ENCODE results near the gene GAL3ST2.
"Not testable (repeated sequence)": the region's sequence is repeated elsewhere in the genome, so short reads cannot be mapped to it uniquely, and the experiment has no call there.

The GAL3ST2 gene

DNA sequence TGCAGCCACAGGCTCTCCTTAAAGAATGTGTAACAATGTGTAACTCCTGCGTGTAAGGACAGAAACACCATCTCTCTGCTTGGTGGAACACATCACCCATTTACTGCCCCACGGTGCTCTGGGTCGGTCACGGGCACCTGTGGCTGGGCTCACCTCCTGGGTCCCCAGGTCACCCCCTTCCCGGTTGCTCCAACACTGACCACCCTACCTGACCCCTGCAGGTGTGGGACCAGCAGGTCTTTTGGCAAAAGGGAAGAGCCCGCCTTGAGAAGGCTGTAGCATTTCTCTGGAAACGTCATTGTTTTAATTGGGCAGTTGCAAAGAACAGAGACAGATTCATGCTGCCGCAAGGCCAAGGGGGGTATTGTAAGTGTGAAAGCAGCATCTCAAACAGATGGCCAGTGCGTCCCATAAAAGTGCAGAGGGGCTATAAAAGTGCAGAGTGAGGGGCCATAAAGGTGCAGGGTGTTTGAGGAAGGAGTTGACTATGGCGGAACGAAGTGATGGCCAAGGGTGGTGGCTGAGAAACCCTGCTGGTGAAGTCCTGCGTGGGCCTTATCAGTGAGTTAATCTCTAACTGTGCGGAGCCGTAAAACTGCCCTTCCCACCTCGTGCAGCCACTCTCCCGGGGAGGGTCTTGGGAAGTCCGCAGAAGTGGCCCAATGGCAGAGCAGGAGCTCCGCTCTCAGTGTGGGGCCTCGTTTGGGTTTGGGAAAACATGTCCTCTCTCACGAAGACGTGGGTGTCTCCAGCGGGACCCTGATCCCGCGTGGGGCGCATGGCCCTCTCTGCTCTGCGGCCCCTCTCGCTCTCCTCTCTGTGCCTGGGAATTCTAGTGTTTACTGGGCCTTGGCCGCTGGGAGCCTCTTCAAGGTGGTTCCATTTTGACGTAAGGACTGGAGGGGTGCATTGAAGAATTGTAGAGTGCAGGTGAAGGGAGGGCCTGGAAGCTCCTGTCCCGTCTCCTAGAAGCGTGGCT, 18.7 kb downstream of the GAL3ST2 start:
- DNase-seq (ENCODE audit: low spot score): no peak

GRCh38 chr2:241796209-241796608, 19.6 kb downstream of the GAL3ST2 start:
- DNase-seq (ENCODE audit: low spot score): no peak

DNA sequence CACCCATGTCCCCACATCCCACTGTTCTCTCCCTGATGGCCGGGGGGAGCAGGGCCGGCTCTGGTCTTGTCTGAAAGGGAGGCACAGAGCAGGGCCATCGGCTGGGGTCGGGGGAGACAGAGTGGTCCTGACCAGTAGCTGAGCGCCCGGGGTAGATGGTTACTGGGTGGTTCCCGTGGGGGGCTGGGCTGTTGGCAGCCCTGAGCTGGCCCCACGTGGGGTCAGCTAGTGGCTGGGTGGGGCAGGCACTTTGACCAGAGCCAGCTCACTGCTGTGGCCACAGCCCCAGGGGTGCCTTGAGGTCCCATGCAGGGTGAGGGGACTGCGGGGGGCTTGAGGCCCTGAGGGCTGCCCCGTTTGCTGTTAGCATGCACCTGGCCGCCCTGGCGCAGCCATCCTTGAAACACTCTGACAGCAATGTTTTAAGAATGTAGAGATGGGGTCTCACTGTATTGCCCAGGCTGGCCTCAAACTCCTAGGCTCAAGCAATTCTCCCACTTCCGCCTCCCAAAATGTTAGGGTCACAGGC, 20.1 kb downstream of the GAL3ST2 start:
- no peak for DNase-seq (ENCODE audit: low spot score)

- DNase-seq (ENCODE audit: low spot score): no peak
These were observed 20.9 kb downstream of the GAL3ST2 start for GRCh38 chr2:241797441-241798080.

DNA sequence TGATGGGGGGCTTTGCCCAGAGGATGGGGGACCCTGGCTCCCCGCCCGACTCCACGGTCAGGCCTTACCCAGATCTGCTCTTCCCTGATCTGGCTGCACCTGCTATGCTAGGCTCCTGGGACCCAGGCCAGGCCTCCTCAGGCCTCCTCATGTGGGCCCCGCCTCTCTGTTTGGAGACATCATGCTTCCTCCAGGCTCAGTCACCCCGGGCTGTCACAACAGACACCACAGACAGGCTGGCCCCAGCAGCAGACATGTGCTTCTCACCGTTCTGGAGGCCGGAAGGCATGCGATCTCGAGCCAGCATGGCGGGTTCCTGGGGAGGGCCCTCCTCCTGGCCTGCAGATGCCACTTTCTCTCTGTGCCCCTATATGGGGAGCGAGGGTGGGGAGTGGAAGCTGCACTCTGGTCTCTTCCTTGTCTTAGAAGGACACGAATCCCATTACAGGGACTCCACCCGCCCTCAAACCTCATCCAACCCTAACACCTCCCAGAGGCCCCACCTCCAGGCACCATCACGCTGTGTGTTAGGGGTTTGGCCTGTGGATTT, 21.5 kb downstream of the GAL3ST2 start:
- no peak for DNase-seq (ENCODE audit: low spot score)

DNA sequence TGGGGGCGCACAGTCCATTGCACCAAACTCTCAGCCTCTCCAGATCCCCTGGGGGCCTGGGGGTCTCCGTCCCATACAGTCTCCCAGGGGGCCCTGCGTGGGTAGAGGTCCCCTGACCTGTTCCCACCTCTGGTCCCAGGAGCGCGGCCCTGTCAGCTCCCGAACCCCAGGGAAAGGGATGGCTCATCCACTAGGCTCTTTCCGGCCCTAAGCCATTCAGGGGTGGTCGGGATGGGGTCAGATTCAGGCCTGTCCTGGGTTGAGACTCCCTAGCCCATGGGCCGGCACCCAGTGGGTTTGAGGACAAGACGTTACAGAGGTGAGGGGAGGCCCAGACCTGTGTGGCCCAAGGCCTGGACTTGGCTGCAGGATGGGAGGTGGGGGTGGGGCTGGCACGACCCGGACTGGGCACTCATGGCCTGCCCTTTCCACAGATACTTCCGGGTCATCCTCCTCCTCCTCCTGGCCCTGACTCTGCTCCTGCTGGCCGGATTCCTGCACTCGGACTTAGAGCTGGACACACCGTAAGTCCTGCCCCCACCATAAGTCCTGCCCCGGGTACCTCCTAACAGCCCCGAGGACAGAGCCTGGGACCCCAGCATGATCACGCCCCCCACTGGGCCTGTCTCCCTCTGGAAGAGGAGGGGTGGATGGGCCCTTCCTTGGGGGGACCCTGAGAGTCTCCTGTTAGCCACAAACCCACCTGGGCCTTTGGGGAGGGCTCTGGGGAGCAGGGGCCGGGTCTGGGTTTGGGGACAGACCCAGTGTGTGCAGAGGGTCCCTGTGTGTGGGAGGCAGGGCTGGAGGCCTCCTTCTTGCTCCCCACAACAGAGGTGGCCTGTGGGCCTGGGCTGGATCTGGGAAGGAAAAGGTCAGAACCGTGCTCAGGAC, 22.3 kb downstream of the GAL3ST2 start:
- no peak for DNase-seq (ENCODE audit: low spot score)

DNA sequence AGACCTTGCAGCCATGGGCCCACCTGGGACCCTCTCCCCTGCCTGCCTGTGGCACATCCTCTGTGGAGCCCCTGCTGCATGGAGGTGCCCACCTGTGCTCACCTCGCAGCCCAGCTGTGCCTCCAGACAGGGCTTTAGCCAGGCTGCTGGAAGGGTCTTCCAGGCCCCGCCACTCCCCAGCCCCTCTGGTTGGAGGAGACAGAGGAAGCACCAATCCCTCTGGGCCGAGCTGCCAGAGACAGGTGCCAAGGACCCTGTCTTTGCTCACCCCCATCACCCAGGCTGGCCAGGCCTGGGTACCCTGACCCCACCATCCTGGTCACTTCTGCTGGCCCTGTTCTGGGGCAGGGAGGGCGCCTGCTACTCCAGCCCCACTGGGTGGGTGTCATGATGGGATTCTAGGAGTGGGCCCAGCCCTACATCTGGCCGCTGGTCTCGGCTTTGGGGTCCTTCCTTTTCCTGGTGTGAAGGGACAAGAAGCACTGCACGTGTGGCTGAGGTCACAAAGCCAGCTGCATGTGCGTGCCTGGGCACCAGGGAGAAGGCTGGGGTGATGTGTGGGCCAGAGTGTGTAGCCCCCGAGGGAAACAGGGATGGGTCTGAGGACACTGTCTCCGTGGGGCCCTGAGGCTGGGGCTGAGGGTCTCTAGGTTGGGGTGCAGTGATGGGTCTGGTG, 23.0 kb downstream of the GAL3ST2 start:
- no peak for DNase-seq (ENCODE audit: low spot score)

DNA sequence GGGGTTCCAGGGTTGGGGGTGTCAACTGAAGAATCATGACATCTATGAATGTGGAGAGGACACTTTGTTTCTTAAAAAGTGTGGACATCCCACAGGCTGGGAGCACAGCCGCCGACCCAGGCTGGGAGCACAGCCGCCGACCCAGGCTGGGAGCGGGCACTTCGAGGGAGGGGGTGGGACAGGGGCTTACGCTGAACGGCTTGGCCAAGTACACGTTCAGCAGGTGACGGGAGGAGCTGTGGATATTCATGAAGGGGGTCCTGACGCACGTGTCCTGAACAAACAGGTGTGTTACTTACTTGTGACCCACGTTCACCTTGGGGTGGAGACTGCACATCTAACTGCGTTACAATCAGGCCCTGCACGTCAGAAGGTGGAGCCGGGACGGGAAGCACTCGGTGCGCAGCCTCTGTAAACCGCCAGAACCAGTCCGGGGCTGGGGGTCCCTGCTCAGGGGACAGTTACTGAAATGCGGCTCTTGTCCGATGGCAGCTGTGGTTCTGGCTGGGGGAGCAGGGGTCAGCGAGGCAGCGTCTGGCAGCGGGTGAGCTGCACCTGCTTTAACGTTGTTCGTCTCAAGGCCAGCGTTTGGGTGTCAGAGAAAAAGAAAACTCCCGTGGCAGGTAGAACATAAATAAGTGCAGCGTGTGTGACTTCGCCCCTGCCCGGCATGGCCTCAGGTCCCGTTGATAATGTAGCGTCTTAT, 23.7 kb downstream of the GAL3ST2 start:
- not testable (repeated sequence) for DNase-seq (ENCODE audit: low spot score)

- DNase-seq (ENCODE audit: low spot score): no peak
These were observed 25.2 kb downstream of the GAL3ST2 start for GRCh38 chr2:241801611-241802420.

GRCh38 chr2:241802421-241803318, 26.0 kb downstream of the GAL3ST2 start:
- no peak for DNase-seq (ENCODE audit: low spot score)

DNA sequence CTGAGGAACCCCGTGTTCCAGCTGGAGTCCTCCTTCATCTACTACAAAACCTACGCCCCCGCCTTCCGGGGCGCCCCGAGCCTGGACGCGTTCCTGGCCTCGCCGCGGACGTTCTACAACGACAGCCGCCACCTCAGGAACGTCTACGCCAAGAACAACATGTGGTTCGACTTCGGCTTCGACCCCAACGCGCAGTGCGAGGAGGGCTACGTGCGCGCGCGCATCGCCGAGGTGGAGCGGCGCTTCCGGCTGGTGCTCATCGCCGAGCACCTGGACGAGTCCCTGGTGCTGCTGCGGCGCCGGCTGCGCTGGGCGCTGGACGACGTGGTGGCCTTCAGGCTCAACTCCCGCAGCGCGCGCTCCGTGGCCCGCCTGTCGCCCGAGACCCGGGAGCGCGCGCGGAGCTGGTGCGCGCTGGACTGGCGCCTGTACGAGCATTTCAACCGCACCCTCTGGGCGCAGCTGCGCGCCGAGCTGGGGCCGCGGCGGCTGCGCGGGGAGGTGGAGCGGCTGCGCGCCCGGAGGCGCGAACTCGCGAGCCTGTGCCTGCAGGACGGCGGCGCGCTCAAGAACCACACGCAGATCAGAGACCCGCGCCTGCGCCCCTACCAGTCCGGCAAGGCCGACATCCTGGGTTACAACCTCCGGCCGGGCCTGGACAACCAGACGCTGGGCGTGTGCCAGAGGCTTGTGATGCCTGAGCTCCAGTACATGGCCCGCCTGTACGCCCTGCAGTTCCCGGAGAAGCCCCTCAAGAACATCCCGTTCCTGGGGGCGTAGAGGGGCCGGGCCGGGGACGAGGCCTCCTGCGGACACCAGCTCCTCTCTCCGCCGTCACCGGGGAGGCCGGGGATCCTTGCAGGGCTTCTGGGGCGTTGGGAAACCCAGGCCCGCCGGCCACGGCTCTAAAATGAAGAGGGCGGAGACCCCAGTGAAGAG, 27.0 kb downstream of the GAL3ST2 start:
- DNase-seq (ENCODE audit: low spot score): peak; percentile 42

DNA sequence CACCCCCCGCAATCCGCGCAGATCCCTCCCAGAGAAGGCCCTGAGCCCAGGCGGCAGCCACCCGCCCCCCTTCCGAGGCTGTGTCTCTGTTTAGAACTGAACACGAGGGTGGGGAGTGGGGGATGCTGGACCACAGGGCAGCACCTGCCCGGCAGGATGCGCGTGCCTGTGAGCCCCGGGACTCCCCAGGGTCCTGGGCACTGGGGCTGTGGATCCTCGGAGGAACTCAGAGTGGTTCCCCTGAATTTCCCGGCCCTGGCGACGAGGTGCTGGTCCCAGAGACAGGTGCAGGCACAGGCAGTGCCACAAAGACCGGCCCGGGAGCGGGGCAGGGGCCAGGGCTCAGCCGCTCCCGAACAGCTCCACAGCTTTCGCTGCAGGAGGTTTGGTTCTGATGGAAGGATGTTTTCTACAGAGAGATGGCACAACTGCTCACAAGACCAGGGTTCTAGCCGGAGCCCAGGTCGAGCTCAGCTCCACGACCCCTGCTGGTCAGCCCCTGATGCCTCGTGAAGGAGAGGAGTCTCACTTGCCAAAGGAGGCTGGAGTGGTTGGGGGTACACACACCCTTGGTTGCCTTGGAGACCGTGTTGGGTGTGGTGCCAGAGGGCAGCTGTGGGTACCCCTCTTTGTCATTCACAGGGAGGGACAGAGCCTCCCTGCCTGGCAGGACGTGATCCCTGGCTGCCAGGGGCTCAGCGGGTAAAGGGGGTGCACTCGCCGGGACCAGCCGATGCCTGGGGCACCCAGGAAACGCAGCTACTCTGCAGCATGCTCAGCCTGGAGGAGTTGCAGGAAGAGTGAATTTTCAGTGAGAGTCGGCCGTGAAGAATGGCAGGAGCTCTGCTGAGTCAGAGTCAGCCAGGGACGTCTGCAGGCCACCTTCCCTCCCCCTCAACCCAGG, 28.0 kb downstream of the GAL3ST2 start:
- peak; percentile 29 for DNase-seq (ENCODE audit: low spot score)

DNA sequence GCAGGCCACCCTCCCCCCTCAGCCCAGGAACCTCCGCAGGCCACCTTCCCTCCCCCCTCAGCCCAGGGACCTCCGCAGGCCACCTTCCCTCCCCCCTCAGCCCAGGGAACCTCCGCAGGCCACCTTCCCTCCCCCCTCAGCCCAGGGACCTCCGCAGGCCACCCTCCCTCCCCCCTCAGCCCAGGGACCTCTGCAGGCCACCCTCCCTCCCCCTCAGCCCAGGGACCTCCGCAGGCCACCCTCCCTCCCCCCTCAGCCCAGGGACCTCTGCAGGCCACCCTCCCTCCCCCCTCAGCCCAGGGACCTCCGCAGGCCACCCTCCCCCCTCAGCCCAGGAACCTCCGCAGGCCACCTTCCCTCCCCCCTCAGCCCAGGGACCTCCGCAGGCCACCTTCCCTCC, 29.6 kb downstream of the GAL3ST2 start:
- DNase-seq (ENCODE audit: low spot score): not testable (repeated sequence)

DNA sequence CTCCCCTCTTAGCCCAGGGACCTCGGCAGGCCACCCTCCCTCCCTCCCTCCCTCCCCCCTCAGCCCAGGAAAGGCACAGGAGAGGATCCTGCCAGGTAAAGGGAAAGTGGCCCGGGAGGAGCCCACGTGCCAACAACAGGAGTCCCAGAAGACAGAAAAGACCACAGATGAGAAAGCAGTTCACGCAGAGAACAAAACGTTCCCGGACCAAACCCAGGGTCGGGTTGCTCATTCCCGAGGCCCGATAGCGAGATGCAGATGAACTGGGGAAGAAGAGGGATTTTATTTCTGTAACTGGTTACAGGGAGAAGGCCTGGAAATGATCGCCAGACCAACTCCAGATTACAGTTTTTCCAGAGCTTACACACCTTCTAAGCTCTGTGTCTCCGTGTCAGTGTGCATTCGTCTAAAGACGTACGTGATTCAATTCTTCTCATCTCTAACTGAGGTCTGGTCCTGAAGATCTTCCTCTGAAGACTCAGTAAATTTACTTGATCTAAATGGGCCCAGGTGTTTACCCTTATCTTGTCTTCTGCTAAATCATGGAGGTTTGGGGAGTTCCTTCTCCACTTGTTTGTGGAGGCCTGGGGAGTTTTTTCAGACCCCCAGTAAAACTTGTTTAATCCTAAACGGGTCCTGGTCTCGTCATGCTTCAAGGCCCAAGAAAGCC, 31.6 kb downstream of the GAL3ST2 start:
- DNase-seq (ENCODE audit: low spot score): no peak

- no peak for DNase-seq (ENCODE audit: low spot score)
These were observed 32.2 kb downstream of the GAL3ST2 start, which contains the start of gene NEU4 for GRCh38 chr2:241808721-241809382. Gene NEU4 (plus strand): TSS chr2:241809193. CDS start chr2:241814485, 5,292 bp downstream.
